Measurements from ENCODE around the gene GCK. TPM values are rescaled to one million over a fixed set of nuclear protein-coding genes. Genes with fewer than 3 reads are reported as not detected.

The GCK gene
- polyA plus RNA-seq, 1 experiment, result 0.35 TPM

DNA sequence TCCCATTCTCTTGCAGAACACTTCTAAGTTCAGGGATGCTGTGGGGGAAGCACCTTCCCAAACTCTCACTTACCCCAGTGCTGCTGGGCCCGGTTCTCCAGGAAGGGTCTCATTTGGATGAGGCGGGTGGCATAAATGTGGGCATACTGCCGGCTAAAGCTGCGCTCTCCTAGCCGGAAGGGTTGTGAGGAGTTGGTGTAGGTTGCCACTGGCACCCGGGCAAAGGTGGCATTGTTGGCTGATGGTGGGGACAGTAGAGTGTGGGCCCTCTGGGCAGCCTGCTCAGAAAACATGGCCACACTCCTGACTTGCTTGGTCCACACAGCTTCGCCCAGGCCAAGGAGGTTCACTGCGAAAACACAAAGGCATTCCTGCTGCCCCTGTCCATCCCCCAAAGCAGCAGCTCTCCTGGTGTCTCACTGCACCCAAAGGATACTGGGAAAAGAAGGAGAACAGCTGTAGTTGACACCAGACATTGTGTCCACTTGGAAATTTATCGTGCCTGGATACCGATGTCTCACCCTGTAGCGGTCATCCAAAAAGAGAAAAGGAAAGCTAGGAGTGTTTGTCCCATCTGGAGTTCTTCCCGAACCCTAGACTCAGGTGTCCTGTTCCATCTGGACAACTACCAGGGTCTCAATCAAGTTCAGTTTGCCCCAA is 67.3 kb downstream of the GCK start:
- no peak overlapping the region for H3K4me3 ChIP-seq (ENCODE audit: low read depth, low read length)
- no peaks in the 10 kb centered on the region for H3K9me3 ChIP-seq (ENCODE audit: control insufficient read depth, insufficient read depth, low read length)
- no peak overlapping the region for H3K27ac ChIP-seq (ENCODE audit: low read depth, low read length)
- TF ChIP-seq, protein P1, sequence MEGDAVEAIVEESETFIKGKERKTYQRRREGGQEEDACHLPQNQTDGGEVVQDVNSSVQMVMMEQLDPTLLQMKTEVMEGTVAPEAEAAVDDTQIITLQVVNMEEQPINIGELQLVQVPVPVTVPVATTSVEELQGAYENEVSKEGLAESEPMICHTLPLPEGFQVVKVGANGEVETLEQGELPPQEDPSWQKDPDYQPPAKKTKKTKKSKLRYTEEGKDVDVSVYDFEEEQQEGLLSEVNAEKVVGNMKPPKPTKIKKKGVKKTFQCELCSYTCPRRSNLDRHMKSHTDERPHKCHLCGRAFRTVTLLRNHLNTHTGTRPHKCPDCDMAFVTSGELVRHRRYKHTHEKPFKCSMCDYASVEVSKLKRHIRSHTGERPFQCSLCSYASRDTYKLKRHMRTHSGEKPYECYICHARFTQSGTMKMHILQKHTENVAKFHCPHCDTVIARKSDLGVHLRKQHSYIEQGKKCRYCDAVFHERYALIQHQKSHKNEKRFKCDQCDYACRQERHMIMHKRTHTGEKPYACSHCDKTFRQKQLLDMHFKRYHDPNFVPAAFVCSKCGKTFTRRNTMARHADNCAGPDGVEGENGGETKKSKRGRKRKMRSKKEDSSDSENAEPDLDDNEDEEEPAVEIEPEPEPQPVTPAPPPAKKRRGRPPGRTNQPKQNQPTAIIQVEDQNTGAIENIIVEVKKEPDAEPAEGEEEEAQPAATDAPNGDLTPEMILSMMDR (IDR thresholded peaks at IDR 0.05; ENCODE audit: low read depth, low read length), result no peak
- ChIA-PET CTCF (interaction anchor here (0.9 to 2.4 kb wide), 2 partner anchors 49 to 74 kb away, joined by 6 to 10 read pairs; no protein-coding TSS in a partner anchor), POLR2A (interaction anchor here (1.0 kb wide), 1 partner anchor 34 kb away, joined by 3 read pairs; no protein-coding TSS in a partner anchor)
- DNase-seq (ENCODE audit: low read depth, low spot score), result no peak
- H3K27me3 ChIP-seq (ENCODE audit: control insufficient read depth, insufficient read depth, low read length), result no peaks in the 10 kb centered on the region

DNA sequence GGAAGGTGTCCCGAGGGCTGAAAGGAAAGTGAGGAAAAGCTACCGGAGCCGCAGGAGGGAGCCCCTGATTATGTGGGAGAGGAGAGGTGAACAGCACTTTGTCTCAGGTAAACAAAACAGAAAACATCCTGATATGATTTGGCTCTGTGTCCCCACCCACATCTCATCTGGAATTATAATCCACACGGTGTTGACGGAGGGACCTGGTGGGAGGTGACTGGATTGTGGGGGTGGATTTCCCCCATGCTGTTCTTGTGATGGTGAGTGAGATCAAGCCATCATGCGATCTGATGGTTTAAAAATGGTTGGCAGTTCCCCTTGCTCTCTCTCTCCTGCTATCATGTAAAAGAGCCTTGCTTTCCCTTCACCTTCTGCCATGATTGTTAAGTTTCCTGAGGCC is 68.8 kb downstream of the GCK start:
- no peak for DNase-seq (ENCODE audit: low read depth, low spot score)
- ChIA-PET CTCF (interaction anchor here (0.9 kb wide), 1 partner anchor 10 kb away, joined by 3 read pairs; no protein-coding TSS in a partner anchor), POLR2A (no interaction called here)
- Histone ChIP-seq H3K27me3 (ENCODE audit: control insufficient read depth, insufficient read depth, low read length) (no peaks in the 10 kb centered on the region), H3K27ac (ENCODE audit: low read depth, low read length) (no peak overlapping the region), H3K4me3 (ENCODE audit: low read depth, low read length) (no peak overlapping the region), H3K9me3 (ENCODE audit: control insufficient read depth, insufficient read depth, low read length) (no peaks in the 10 kb centered on the region)
- TF ChIP-seq, protein P1 (IDR thresholded peaks at IDR 0.05; ENCODE audit: low read depth, low read length), result no peak

DNA sequence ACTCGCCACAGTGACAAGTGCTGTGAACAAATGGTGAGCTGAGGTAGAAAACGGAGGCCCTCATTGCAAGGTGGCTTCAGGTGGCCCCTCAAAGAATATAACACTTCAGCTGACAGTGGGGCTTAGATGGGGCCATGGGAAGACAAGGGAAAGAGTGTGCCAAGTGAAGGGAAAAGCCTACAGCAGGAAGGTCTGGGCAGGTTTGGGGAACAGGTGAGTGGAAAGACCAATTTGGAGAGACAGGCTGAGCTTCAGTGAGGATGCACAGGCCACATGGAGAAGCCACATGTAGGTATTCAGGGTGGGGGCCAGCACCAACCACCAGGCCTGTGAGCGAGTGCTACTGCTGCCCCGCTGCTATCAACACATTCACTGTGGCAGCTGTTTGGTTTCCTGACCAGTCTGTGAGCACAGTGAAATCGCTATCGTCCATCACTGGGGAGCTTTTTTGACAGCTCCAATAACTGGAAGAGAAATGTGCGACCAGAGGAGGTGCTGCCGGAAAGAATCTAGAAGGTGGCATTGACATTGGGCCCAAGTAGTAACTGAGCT is 69.3 kb downstream of the GCK start:
- no peak overlapping the region for H3K4me3 ChIP-seq (ENCODE audit: low read depth, low read length)
- no peak for DNase-seq (ENCODE audit: low read depth, low spot score)
- H3K27ac ChIP-seq (ENCODE audit: low read depth, low read length), result no peak overlapping the region
- CTCF ChIA-PET, result interaction anchor here (0.9 kb wide), 1 partner anchor 11 kb away, joined by 3 read pairs; no protein-coding TSS in a partner anchor
- POLR2A ChIA-PET, result no interaction called here
- no peaks in the 10 kb centered on the region for H3K9me3 ChIP-seq (ENCODE audit: control insufficient read depth, insufficient read depth, low read length)
- TF ChIP-seq, protein P1 (IDR thresholded peaks at IDR 0.05; ENCODE audit: low read depth, low read length), result no peak
- H3K27me3 ChIP-seq (ENCODE audit: control insufficient read depth, insufficient read depth, low read length), result no peaks in the 10 kb centered on the region

DNA sequence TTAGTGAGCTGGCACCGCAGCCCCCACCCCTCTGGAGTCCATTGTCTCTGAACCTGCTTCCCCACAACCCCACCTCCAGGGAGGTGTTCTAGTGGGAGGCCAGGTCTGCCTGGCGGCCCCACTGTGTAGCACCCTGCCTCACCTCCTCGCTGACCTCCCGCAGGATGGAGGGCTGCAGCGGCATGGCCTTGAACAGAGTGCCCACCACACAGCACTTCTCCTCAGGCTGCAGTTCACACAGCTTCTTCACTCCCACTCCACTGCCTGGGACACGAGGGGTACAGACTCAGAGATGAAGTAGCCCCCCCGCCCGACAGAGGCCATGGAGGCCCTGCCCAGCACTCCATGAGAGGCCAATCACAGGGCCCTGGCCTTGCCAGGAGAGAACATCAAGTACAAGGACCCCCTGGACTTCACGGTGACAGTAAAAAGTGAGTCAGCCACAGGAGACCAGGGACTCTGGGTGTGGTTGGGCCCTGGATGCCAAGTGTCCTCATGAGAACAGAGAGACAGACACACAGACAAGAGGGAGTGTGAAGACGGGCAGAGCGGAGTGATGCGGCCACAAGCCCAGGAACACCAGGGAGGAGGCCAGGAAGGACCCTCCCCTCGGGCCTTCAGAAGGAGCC is 71.3 kb downstream of the GCK start:
- H3K27ac ChIP-seq (ENCODE audit: low read depth, low read length), result no peak overlapping the region
- no peak overlapping the region for H3K4me3 ChIP-seq (ENCODE audit: low read depth, low read length)
- H3K27me3 ChIP-seq (ENCODE audit: control insufficient read depth, insufficient read depth, low read length), result no peaks in the 10 kb centered on the region
- TF ChIP-seq, protein P1 (IDR thresholded peaks at IDR 0.05; ENCODE audit: low read depth, low read length), result no peak
- no peak for DNase-seq (ENCODE audit: low read depth, low spot score)
- ChIA-PET POLR2A (no interaction called here), CTCF (no interaction called here)
- H3K9me3 ChIP-seq (ENCODE audit: control insufficient read depth, insufficient read depth, low read length), result no peaks in the 10 kb centered on the region; the same call in 1 of the 2 replicates

Measured in AG04450 (cell line).